ENCODE results near the gene STARD13.

DNA sequence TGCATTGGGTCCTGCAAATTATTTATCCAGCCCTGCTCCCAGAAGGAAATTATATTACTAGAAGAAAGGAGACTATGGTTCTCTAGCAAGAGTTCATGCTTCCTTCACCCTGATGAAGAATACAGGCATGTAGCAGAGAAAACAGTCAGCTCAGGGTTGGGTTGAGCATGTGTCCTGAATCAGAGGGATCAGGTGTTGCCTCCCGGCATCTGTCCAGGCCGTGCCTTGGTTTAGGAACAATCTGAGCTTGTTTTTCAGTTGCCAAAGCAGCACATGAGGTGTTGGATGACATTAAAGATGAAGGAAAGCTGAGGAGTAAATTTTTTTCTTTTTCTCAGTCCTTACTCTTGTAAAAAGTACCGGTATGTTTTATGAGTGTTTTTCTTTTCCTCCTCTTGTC lies 207.3 kb downstream of the STARD13 start:
- TF ChIP-seq, protein P1, sequence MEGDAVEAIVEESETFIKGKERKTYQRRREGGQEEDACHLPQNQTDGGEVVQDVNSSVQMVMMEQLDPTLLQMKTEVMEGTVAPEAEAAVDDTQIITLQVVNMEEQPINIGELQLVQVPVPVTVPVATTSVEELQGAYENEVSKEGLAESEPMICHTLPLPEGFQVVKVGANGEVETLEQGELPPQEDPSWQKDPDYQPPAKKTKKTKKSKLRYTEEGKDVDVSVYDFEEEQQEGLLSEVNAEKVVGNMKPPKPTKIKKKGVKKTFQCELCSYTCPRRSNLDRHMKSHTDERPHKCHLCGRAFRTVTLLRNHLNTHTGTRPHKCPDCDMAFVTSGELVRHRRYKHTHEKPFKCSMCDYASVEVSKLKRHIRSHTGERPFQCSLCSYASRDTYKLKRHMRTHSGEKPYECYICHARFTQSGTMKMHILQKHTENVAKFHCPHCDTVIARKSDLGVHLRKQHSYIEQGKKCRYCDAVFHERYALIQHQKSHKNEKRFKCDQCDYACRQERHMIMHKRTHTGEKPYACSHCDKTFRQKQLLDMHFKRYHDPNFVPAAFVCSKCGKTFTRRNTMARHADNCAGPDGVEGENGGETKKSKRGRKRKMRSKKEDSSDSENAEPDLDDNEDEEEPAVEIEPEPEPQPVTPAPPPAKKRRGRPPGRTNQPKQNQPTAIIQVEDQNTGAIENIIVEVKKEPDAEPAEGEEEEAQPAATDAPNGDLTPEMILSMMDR (IDR thresholded peaks at IDR 0.05), result no peak
- no peak for TF ChIP-seq POLR2A (IDR thresholded peaks at IDR 0.05)
